Measurements from ENCODE around the gene NEAT1.

NEAT1 gene

GRCh38 chr11:65488273-65489034, 65.9 kb downstream of the NEAT1 start:
- DNase-seq, result no peak

GRCh38 chr11:65489035-65489705, 66.6 kb downstream of the NEAT1 start:
- no peak for DNase-seq

GRCh38 chr11:65489706-65490320, 67.2 kb downstream of the NEAT1 start:
- no peak for DNase-seq

- DNase-seq, result no peak
These were observed 68.5 kb downstream of the NEAT1 start for GRCh38 chr11:65491163-65491465.

- no peak for DNase-seq
These were observed 69.2 kb downstream of the NEAT1 start for GRCh38 chr11:65491614-65492386.

GRCh38 chr11:65492387-65492636, 69.7 kb downstream of the NEAT1 start:
- no peak for DNase-seq

GRCh38 chr11:65492637-65493366, 70.2 kb downstream of the NEAT1 start:
- no peak for DNase-seq

GRCh38 chr11:65493367-65494176, 71.0 kb downstream of the NEAT1 start:
- no peak for DNase-seq

Measured in activated CD4-positive, alpha-beta T cell treated with anti-CD3 and anti-CD28 coated beads, Interleukin-2, amount 50 U/mL, for 4 hours (primary cell).